CD4-positive, alpha-beta T cell treated with Interleukin-12 subunit alpha and Interleukin-12 subunit beta, for 1 hour (primary cell): Measurements from ENCODE around the gene VPS37B.
"Not testable (repeated sequence)": the region's sequence is repeated elsewhere in the genome, so short reads cannot be mapped to it uniquely, and the experiment has no call there.

Experiments
- DNase-seq: peaks from one replicate; pipeline ENCODE4 v3.0.0-alpha.2; 2020

The VPS37B gene

GRCh38 chr12:122905258-122905657, 9.3 kb upstream of the VPS37B start:
- not testable (repeated sequence) for DNase-seq

DNA sequence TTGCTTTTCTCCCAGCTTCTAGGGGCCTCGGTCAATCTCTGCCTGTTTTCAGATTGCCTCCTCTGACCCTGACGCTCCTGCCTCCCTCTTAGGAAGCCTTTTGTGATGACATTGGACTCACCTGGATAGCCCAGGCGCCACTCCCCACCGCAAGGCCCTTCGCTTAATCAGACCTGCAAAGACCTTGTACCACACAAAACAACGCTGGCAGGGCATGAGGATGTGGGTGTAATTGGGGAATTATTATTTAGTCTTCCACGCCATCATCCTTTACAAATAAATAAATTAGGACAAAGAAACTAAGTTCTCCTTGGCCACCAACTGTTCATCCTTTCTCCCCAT, 7.7 kb upstream of the VPS37B start:
- DNase-seq: no peak

- DNase-seq: no peak
Observed at GRCh38 chr12:122902854-122903692, 7.1 kb upstream of the VPS37B start.

GRCh38 chr12:122899887-122900286, 4.0 kb upstream of the VPS37B start:
- no peak for DNase-seq

DNA sequence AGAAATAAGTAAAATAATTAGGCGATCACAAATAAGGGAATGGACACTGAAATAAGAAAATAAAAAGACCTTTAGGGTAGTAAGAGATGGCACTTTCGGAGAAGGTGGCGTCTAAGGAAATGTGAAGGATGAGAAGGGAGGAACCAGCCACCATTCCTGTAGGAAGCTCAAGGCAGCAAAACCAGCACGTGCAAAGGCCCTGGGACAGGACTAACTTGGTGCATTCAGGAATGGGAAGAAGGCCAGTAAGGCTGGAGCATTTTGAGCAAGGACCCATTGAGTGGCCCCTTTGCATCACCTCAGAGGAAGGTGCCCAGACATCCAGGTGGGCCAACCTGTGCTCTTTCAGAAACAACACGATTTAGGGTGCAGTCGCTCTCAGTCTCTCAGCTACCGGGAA, 738 bp upstream of the VPS37B start:
- no peak for DNase-seq

DNA sequence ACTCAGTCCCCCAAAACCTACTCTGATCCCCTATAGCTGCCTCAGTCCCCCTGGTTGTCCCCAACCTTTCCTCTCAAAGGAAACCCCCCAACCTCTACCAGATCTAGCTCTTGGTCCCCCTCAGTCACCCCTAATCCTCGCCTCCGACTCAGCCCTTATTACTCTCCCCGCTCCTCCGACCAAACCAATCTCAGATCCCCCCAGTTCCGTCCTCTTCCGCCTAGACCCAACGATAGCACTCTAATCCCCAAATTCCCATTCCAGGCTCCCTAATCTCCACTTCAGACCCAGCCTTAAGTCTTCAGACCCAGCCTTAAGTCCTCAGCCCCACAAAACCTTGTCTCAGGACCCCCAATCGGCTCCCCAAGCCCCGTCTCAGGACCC, 612 bp downstream of the VPS37B start:
- DNase-seq: no peak

- DNase-seq: peak; percentile 48
Observed at GRCh38 chr12:122894193-122895121, 1.5 kb downstream of the VPS37B start.

DNA sequence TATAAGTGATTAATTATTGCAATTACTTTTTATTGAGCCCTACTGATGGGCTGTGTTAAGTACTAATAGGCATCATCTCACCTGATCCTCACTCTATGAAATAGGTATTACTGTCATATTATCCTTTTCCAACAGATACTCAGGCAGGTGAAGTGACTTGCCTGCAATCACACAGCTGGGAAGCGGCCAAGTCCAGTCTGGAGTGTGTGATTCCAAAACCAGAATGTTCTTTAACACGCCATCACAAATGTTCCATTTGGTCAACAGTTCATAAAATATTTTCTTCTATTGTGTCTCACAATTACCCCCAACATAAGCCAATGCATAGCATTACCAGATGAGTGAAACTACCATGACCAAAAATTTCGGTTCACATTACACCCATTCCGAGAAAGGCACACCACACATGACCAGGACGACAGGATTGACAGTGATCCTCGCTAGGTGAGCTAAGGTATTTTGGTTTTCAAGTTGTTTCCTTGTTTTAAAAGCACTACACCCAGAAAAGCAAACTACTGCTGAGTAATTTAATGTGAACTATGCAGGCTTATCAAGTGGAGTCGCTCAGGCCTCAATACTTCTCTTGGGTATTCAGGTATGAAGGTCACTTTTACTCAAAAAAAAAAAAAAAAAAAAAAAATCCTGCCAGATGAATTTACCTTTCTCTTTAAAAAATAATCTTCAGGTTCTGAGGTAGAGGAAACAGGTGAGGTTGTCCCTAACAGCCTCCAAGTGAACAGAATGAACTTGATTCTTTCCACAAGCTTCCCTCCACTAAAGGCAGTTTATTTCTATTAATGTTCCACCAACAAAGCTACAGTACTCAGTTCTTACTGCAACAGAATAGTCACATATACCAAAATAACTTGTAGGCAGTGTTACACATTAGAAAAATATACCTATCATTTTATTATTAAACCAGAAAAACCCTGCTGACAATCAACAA, 2.4 kb downstream of the VPS37B start:
- DNase-seq: no peak

- DNase-seq: not testable (repeated sequence)
Observed at GRCh38 chr12:122892724-122893123, 3.2 kb downstream of the VPS37B start.

DNA sequence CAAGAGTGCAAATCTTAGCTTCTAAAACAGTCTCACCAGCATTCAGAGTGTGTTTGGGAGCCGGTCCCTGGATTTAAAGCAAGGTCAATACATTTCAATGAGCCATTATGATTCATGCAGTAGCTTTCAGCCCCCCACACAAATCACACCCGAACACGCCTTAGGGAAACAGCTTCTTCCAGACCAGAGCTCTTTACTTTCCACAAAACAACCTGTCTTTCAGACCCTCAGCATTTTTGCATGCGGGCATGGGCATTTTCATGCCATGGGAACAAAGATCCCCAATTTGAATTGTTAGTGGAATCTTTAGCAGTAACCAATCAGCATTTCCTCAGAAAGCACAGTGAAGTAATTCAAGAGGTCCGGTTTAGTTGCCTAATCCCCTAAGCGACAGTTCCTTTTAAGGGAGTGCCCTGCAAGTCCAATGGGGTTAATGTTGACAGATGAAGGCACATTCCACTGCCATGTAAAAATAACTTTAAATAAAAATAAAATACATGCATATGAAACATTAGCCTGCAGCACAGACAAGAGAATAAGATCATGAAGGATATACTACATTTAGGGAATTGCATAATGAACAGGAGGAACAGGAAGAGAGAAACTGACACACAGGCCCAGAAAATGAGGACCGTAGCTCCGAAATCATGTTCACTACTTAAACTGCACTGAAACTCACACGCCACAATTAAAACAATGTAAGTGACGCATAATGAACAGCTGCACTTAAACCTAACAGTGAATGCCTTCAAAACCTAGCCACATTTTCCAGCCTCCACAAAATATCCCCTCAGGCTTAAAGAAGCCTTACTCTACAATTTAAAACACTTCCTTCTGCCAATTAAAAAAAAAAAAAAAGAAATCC, 4.0 kb downstream of the VPS37B start:
- DNase-seq: no peak

GRCh38 chr12:122889761-122890520, 6.0 kb downstream of the VPS37B start:
- DNase-seq: no peak

DNA sequence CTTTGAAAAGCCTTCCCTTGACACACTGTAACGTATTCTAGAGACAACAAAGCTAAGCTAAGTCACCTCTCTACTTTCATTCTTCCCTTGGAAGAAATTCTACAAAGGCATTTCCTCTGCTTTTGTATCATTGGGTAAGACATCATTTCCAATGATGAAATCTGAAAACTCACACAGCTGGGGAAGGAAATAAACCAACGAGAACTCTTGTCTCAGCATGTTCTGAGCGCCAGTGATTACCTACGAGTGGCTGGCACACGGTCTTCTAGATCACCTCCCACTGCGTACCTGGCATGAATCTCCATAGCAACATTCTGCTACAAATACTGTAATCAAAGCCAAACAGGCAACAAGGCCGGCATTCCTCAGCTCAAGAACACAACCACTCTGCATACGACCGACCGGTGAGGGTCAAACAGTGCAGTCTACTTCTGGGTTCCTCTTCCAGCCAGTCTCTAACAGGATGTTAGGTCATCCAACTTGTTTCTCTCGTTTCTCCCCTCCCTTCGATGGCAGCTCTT, 7.6 kb downstream of the VPS37B start:
- peak; percentile 82 for DNase-seq

- no peak for DNase-seq
Observed at GRCh38 chr12:122887819-122888212, 8.1 kb downstream of the VPS37B start.

- DNase-seq: peak; percentile 46
Observed at GRCh38 chr12:122886851-122887818, 8.8 kb downstream of the VPS37B start.

DNA sequence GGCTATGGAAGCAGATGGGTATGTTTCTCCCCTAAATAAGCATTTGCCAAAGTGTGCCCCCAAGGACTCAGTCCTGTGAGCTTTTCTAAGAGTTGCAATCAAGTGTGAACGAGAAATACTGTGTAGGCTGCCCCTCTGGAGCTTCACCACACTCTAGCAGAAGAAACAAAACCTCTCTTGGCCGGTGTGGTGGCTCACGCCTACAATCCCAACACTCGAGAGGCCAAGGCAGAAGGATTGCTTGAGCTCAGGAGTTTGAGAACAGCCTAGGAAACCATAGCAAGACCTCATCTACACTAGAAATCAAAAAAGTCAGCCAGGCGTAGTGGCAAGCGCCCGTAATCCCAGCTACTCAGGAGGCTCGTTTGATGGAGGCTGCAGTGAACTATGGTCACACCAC, 9.8 kb downstream of the VPS37B start:
- DNase-seq: no peak

DNA sequence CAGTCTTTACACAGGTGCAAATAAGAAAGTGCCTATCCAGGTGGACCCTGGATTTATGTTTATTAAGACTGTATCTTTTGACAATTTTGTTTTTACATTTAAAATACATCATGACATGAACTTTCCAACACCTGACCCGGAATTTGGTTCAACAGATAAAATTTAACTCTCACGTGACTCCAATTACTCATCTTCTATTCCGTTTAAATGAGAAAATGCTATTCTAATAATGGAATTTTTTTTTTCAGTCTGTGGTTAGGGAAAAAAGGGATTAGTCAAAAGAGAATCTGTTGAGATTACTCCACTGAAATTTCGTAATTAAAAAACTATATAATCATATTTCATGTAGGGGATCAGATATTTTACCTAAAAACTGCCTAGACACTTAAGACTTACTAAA, 11.1 kb downstream of the VPS37B start:
- DNase-seq: no peak

- no peak for DNase-seq
Observed at GRCh38 chr12:122884091-122884826, 11.7 kb downstream of the VPS37B start.

DNA sequence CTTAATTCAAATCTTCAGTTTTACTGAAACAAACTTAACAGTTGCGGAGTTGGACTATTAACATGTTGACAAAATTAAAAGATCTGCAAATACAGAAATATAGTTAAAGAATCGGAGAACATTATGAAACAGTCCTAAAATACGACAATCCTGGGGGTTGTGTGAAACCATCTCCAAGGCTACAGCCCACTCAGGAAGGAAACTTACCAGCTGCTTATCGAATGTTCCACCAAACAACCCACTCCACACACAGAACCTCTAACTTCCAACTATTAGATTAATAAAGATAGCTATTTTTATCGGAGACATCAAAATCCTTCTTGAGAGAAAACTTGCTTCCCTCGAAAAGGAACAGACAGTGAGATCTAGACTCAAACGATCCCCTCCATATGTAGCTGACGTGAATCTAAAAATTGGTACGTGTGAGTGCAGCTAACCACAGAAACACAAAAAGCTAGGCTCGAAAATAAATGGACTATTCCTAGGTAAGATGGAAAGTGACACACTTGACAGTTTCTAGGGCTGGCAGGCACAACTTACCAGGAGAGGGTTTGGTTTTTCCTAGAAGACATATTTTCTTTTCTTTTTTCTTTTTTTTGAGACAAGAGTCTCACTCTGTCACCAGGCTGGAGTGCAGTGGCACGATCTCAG, 12.9 kb downstream of the VPS37B start:
- no peak for DNase-seq
